Muscle layer of duodenum (tissue), 2 donors: ENCODE results near the gene BNIP3.
"Not testable (repeated sequence)": the region's sequence is repeated elsewhere in the genome, so short reads cannot be mapped to it uniquely, and the experiment has no call there.

Experiments
- H3K27ac ChIP-seq: one replicate; pipeline ENCODE4 v1.7.0; 2013; ENCODE audit warnings: mild to moderate bottlenecking, low read length
- H3K27me3 ChIP-seq: one replicate; pipeline ENCODE4 v1.7.0; 2013; ENCODE audit warnings: low read depth, mild to moderate bottlenecking, control low read depth, low read length
- H3K36me3 ChIP-seq, 2 donors: one replicate each; pipeline ENCODE4 v1.7.0; 2013; ENCODE audit warnings: low read length in 2 of 2, control low read depth in 1 of 2, mild to moderate bottlenecking in 1 of 2; ENCODE audit not compliant: insufficient read depth in 2 of 2, control insufficient read depth in 1 of 2
- H3K4me1 ChIP-seq, 2 donors: one replicate each; pipeline ENCODE4 v1.7.0; 2013; ENCODE audit warnings: low read length in 2 of 2, mild to moderate bottlenecking in 2 of 2, control low read depth in 1 of 2, moderate library complexity in 1 of 2; ENCODE audit not compliant: insufficient read depth in 2 of 2, control insufficient read depth in 1 of 2
- H3K4me3 ChIP-seq, 2 donors: one replicate each; pipeline ENCODE4 v1.7.0; 2013; ENCODE audit warnings: low read length in 2 of 2, low read depth in 1 of 2, mild to moderate bottlenecking in 1 of 2
- H3K9me3 ChIP-seq, 2 donors: one replicate each; pipeline ENCODE4 v1.7.0; 2013; ENCODE audit warnings: low read length in 2 of 2, control low read depth in 1 of 2, mild to moderate bottlenecking in 1 of 2; ENCODE audit not compliant: control insufficient read depth in 1 of 2
- donor health status: healthy.

BNIP3 gene

DNA sequence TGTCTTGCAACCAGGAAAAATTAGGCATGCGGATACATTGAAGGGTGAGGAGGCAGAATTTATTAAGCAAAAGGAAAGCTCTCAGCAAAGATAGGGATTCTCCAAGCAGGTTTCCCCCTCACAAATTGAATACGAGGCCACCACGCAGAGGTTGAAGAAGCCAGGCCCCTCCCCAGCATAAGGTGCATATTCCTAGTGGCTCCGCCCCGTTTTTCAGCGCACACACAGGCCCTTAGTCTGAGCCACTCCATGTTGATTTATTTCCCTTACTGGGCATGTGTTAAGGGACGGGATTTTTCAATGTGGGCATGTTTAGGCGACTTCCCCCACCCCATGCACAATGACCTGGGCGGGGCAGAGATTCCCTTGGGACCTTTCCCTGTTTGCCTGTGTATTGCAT, 56.0 kb downstream of the BNIP3 start:
- Histone ChIP-seq H3K36me3 (peaks cover 0 to 5% of the 10 kb centered on the region in 2 donors), H3K9me3 (no peaks in the 10 kb centered on the region), H3K4me1 (peaks cover 0 to 24% of the 10 kb centered on the region in 2 donors), H3K27ac (no peak overlapping the region), H3K27me3 (no peaks in the 10 kb centered on the region), H3K4me3 (no peak overlapping the region)

GRCh38 chr10:131925011-131925649, 56.6 kb downstream of the BNIP3 start:
- H3K27ac ChIP-seq: no peak overlapping the region

GRCh38 chr10:131923038-131923756, 58.5 kb downstream of the BNIP3 start:
- no peaks in the 10 kb centered on the region for H3K36me3 ChIP-seq
- no peak overlapping the region for H3K27ac ChIP-seq
- peaks cover 0 to 10% of the 10 kb centered on the region in 2 donors for H3K4me1 ChIP-seq
- no peaks in the 10 kb centered on the region for H3K9me3 ChIP-seq
- H3K4me3 ChIP-seq: no peak overlapping the region
- no peaks in the 10 kb centered on the region for H3K27me3 ChIP-seq

More at GRCh38 chr10:131925011-131925649, 56.6 kb downstream of the BNIP3 start:
- Histone ChIP-seq H3K36me3 (peaks cover 0 to 5% of the 10 kb centered on the region in 2 donors), H3K9me3 (no peaks in the 10 kb centered on the region), H3K27me3 (no peaks in the 10 kb centered on the region), H3K4me1 (peaks cover 0 to 22% of the 10 kb centered on the region in 2 donors), H3K4me3 (no peak overlapping the region)

GRCh38 chr10:131921184-131921583, 60.5 kb downstream of the BNIP3 start:
- Histone ChIP-seq H3K36me3 (no peaks in the 10 kb centered on the region), H3K27me3 (no peaks in the 10 kb centered on the region), H3K4me1 (peaks cover 0 to 5% of the 10 kb centered on the region in 2 donors), H3K27ac (no peak overlapping the region), H3K4me3 (no peak overlapping the region), H3K9me3 (no peaks in the 10 kb centered on the region)

DNA sequence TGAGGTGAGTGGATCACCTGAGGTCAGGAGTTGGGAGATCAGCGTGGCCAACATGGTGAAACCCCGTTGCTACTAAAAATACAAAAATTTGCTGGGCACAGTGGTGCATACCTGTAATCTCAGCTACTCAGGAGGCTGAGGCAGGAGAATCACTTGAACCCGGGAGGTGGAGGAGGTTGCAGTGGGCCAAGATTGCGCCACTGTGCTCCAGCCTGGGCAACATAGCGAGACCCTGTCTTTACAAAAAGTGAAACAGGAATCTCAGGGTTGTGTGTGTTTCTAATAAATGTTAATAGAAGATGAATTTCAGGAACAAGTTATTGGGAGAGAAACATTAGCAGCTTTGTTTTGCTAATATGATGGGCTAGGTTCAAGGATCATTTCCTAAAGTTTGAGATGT, 61.0 kb downstream of the BNIP3 start:
- no peak overlapping the region for H3K4me3 ChIP-seq
- no peaks in the 10 kb centered on the region for H3K9me3 ChIP-seq
- H3K27ac ChIP-seq: no peak overlapping the region
- no peaks in the 10 kb centered on the region for H3K27me3 ChIP-seq
- no peaks in the 10 kb centered on the region for H3K36me3 ChIP-seq
- H3K4me1 ChIP-seq: peaks cover 0 to 5% of the 10 kb centered on the region in 2 donors

- Histone ChIP-seq H3K9me3 (no peaks in the 10 kb centered on the region), H3K27ac (no peak overlapping the region), H3K4me1 (peaks cover 0 to 5% of the 10 kb centered on the region in 2 donors), H3K27me3 (no peaks in the 10 kb centered on the region), H3K4me3 (no peak overlapping the region), H3K36me3 (no peaks in the 10 kb centered on the region)
Measured at GRCh38 chr10:131920151-131920550, 61.6 kb downstream of the BNIP3 start.

DNA sequence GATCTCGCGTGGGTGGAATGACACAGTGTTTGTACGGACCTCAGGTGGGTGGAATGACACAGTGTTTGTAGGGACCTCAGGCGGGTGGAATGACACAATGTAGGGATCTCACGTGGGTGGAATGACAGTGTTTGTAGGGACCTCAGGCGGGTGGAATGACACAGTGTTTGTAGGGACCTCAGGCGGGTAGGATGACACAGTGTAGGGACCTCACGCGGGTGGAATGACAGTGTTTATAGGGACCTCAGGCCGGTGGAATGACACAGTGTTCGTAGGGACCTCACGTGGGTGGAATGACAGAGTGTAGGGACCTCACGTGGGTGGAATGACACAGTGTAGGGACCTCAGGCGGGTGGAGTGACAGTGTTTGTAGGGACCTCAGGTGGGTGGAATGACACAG, 62.3 kb downstream of the BNIP3 start:
- H3K9me3 ChIP-seq, H3K4me1 ChIP-seq, H3K36me3 ChIP-seq, H3K27ac ChIP-seq, H3K4me3 ChIP-seq, H3K27me3 ChIP-seq: not testable (repeated sequence)
